HL-60 (cell line): Measurements from ENCODE around the gene MYO16.

Experiments
- GABPA ChIP-seq: IDR thresholded peaks from 2 replicates; pipeline ENCODE4 v1.6.1; 2012; ENCODE audit warnings: low read depth
- POLR2AphosphoS5 ChIP-seq: IDR thresholded peaks from 2 replicates; pipeline ENCODE4 v1.6.1; 2012; ENCODE audit warnings: low read depth
- SPI1 ChIP-seq: IDR thresholded peaks from 2 replicates; pipeline ENCODE4 v1.6.1; 2012; ENCODE audit warnings: low read depth, mild to moderate bottlenecking, borderline replicate concordance
- TF ChIP-seq, protein P1 (sequence below): IDR thresholded peaks from one replicate; pipeline ENCODE4 v1.5.1; 2011; ENCODE audit warnings: low read length, control low read depth, inconsistent platforms; ENCODE audit not compliant: insufficient read depth

DNA sequence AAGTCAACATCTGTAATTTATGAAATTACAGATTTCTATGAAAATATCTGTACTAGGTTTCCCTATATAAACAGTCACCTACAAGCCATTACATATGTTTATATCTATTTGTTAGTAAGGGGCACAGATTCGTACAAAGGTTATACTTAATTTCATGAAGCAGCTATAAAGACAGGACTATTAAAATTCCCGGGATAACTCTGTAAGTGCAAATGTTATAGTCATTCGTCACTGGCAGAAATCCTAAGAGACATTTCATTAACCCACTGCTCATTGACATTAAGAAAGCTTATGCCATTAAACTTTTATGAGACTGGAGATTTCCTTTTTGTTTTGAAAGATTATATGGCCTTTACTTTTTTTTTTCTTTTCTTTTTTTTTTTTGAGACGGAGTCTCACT is 122.9 kb downstream of the MYO16 start:
- no peak for TF ChIP-seq POLR2AphosphoS5
- TF ChIP-seq, protein P1, sequence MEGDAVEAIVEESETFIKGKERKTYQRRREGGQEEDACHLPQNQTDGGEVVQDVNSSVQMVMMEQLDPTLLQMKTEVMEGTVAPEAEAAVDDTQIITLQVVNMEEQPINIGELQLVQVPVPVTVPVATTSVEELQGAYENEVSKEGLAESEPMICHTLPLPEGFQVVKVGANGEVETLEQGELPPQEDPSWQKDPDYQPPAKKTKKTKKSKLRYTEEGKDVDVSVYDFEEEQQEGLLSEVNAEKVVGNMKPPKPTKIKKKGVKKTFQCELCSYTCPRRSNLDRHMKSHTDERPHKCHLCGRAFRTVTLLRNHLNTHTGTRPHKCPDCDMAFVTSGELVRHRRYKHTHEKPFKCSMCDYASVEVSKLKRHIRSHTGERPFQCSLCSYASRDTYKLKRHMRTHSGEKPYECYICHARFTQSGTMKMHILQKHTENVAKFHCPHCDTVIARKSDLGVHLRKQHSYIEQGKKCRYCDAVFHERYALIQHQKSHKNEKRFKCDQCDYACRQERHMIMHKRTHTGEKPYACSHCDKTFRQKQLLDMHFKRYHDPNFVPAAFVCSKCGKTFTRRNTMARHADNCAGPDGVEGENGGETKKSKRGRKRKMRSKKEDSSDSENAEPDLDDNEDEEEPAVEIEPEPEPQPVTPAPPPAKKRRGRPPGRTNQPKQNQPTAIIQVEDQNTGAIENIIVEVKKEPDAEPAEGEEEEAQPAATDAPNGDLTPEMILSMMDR, result no peak
- TF ChIP-seq SPI1, result no peak
- no peak for TF ChIP-seq GABPA
